Mesodermal cell (in vitro differentiated cells): ENCODE data around the gene STK25.
"Not testable (repeated sequence)": the region's sequence is repeated elsewhere in the genome, so short reads cannot be mapped to it uniquely, and the experiment has no call there.

Source experiments
- H3K27ac ChIP-seq: 2 replicates; pipeline ENCODE4 v1.7.0; 2013; ENCODE audit warnings: mild to moderate bottlenecking, low read depth, low read length, moderate library complexity; ENCODE audit not compliant: severe bottlenecking
- H3K36me3 ChIP-seq: 2 replicates; pipeline ENCODE4 v1.7.1; 2013; ENCODE audit warnings: mild to moderate bottlenecking, low read length, moderate library complexity; ENCODE audit not compliant: control insufficient read depth, insufficient read depth
- H3K4me1 ChIP-seq: one replicate; pipeline ENCODE4 v1.7.1; 2013; ENCODE audit warnings: mild to moderate bottlenecking, low read length; ENCODE audit not compliant: insufficient read depth, control insufficient read depth, poor library complexity, severe bottlenecking
- H3K4me3 ChIP-seq: 2 replicates; pipeline ENCODE4 v1.7.0; 2013; ENCODE audit warnings: low read length, control low read depth, mild to moderate bottlenecking; ENCODE audit not compliant: insufficient read depth, poor library complexity, severe bottlenecking; ENCODE audit errors: extremely low read depth
- H3K9me3 ChIP-seq: 2 replicates; pipeline ENCODE4 v1.7.1; 2013; ENCODE audit warnings: mild to moderate bottlenecking, low read length, moderate library complexity; ENCODE audit not compliant: control insufficient read depth
- WGBS, 2 experiments: methylation state at CpG; one replicate each; pipeline ENCODE4 v1.1.5; 2013; ENCODE audit warnings: missing lambda C conversion rate in 2 of 2; ENCODE audit not compliant: insufficient coverage in 2 of 2; 5-methylcytosine and 5-hydroxymethylcytosine counted together

Gene STK25

DNA sequence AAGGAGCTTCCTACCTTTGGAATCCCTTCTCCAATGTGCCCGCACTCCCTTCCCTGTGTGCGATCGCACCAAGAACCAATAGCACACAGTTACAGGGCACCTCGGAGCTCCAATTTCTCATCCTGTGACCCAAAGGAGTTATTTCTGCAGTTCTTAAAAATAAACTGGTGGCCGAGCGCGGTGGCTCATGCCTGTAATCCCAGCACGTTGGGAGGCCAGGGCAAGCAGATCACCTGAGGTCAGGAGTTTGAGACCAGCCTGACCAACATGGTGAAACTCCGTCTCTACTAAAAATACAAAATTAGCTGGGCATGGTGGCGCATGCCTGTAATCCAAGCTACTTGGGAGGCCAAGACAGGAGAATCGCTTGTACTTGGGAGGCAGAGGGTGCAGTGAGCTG is 2.1 kb downstream of the STK25 start:
- H3K27ac ChIP-seq, H3K4me3 ChIP-seq, H3K9me3 ChIP-seq: not testable (repeated sequence)
- Histone ChIP-seq H3K4me1 (peaks cover 19% of the 10 kb centered on the region), H3K36me3 (peaks cover 42% of the 10 kb centered on the region)
- WGBS, 2 experiments, result 95 to 97% methylated on average over 11 of the region's 11 CpGs

DNA sequence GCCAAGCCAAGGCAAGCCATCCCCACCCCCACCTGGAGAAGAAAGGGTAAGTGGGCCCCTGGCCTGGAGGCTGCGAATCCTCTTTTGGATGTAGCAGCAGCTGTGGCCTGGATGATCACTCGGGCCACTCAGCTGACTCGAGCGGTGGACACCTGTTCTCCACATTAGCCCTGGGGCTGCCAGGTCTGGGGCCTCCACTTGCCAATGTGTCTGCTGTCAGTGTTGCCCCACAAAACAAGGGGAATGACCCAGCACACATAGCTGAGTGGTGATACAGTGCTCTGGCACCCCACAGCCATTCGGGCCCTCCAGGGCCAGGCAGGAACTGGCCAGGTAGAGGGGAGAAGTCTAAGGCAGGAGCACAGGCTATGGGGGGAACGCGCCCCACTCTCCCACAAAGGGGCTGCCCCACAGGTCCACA is 2.6 kb downstream of the STK25 start:
- Histone ChIP-seq H3K27ac (no peak overlapping the region), H3K4me3 (no peak overlapping the region), H3K36me3 (peaks cover 47% of the 10 kb centered on the region), H3K4me1 (peaks cover 19% of the 10 kb centered on the region), H3K9me3 (no peaks in the 10 kb centered on the region)
- 87 to 94% methylated on average over 6 of the region's 7 CpGs for WGBS, 2 experiments

DNA sequence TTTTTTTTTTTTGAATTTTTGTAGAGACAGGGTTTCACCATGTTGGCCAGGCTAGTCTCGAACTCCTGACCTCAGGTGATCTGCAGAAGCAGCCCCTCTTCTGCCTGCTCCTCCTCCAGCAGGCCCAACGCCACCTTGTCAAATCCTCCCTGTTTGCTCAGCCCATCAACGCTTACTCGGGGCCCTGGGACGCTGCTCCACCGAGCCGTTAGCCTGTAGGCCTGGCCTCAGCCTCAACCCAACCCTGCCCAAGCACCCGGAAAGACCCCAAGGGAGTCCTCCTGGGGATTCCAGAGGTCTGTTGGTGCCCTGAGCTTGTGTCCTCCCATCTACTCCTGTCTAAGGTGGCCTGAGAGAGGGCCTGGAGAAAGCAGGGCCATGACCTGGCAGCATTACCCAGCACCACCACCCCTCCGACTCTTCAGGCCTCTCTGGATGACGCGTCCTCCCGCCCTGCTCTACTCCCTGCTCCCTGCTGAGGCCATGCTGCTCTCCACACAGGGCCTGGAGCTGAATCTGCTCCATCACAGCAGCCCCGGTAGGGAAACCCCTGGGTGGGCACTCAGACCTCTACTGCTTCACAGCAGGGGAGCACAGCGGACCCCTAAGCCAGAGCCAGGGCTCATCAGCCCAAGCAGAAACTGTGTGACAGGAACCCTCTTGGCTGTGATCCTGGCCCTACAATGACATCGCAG is 3.2 kb downstream of the STK25 start:
- H3K36me3 ChIP-seq, result peaks cover 53% of the 10 kb centered on the region
- no peak overlapping the region for H3K4me3 ChIP-seq
- H3K27ac ChIP-seq, result no peak overlapping the region
- H3K4me1 ChIP-seq, result peaks cover 19% of the 10 kb centered on the region
- no peaks in the 10 kb centered on the region for H3K9me3 ChIP-seq
- WGBS, 2 experiments, result 85 to 91% methylated on average over 13 of the region's 15 CpGs

DNA sequence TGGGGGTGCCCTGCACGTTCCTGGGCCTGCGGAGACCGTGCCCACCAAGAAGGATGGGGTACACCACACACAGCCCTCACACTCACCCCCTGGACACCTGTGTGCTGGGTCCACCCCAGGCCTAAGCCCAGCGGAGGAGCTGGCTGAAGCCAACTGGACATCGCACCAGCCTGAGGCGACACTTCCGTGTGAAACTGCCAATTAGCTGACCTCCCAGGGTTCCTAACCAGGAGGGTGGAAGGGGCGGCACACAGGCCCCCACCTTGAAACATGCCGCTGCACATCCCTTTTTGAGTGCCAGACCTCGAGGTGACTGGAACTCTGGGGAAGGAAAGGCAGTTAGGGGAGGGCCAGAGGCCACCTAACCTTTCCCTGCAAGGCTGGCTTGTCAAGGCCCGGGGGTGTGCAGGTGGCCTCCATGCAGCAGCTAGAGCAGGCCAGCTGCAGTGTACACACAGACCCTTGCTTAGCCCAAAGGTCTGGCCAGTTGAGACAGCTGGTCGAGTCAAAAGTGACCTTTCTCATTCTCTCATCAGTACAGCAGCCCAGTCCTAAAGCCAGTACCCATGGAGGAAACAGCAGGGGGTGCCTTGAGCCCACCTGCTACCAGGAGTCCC is 4.5 kb downstream of the STK25 start:
- H3K36me3 ChIP-seq, result peaks cover 65% of the 10 kb centered on the region

DNA sequence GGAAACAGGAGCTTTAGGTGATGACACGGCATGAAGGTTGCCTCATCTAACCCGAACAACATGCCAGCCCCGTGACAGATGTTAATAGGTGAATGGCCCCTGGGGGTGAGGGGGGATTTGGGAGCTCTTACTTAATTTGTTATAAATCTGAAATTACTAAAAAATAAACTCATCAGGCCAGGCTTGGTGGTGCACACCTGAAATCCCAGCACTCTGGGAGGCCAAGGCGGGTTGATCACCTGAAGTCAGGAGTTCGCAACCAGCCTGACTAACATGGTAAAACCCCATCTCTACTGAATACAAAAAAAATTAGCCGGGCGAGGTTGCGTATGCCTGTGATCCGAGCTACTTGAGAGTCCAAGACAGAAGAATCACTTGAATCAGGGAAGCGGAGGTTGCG is 6.1 kb downstream of the STK25 start:
- Histone ChIP-seq H3K4me3 (no peak overlapping the region), H3K27ac (no peak overlapping the region), H3K9me3 (no peaks in the 10 kb centered on the region), H3K4me1 (peaks cover 14% of the 10 kb centered on the region), H3K36me3 (peaks cover 81% of the 10 kb centered on the region)
- 88 to 93% methylated on average over 7 to 9 of the region's 11 CpGs for WGBS, 2 experiments

More for the DNA sequence above, 4.5 kb downstream of the STK25 start:
- WGBS, 2 experiments, result 97 to 98% methylated on average over 9 to 11 of the region's 12 CpGs
- Histone ChIP-seq H3K27ac (no peak overlapping the region), H3K4me1 (peaks cover 16% of the 10 kb centered on the region), H3K4me3 (no peak overlapping the region), H3K9me3 (no peaks in the 10 kb centered on the region)

DNA sequence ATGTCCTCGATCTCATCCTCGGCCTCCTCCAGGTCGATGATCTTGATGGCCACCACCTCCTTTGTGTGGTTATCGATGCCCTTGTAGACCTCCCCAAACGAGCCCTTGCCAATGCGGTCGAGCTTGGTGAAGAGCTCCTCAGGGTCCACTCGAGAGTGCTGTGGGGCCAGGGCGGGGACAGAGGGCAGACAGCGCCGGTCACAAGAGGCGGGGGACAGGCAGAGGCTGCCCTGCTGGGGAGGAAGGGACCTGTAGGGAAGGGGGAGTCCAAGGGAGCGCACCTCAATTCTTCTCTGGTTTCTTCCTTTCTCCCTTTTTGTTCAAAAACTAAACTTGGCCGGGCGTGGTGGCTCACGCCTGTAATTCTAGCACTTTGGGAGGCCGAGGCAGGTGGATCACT is 6.8 kb downstream of the STK25 start:
- H3K9me3 ChIP-seq, result no peaks in the 10 kb centered on the region
- H3K4me3 ChIP-seq, result no peak overlapping the region
- WGBS, 2 experiments, result 96 to 98% methylated on average over 12 to 16 of the region's 17 CpGs
- peaks cover 10% of the 10 kb centered on the region for H3K4me1 ChIP-seq
- H3K36me3 ChIP-seq, result peaks cover 88% of the 10 kb centered on the region
- H3K27ac ChIP-seq, result no peak overlapping the region

DNA sequence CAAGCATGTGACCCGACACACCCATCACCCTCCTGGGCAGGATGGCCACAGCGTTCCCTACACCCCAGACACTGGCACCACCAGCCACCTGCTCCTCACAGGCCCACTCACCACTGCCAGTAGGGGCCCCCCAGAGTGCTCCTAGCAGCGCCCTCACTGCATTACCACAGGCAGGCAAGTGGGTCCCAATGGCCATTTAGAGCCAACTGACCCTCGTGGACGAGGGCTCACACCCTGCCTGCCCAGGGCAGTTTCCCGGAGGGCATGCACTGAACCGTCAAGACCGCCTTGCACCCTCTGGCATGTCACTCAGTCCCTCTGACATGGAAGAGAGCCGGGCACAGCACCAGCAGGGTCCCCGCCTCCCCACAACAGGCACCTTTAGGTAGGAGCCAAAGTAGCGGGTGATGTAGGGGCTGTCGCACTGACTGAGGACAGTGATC is 7.3 kb downstream of the STK25 start:
- 98 to 99% methylated on average over 11 to 12 of the region's 12 CpGs for WGBS, 2 experiments
- H3K27ac ChIP-seq, result no peak overlapping the region

DNA sequence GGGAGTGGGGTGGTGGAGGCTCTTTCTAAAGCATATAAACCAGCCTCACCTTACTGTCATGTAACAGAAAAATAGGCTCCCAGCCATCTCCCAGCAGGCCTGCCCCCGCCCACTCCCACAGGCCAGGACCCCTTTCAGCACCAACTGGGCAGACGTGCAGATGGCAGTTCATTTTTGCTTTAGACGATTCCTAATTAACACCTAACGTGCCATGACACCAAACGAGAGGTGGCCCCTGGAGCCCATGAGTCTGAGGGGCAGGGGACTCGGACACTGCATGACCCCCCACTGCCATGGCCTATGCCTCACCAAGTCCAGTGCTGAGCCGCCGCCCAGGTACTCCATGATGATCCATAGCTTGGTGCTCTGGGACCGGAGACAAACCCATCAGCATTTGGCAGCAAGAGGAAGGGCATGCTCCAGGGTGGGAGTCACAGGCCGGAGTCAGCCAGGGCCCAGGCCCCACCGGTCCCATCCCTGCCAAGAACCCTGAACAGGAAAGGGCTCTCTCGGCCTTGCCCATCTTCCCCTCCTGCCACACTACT is 7.9 kb downstream of the STK25 start:
- Histone ChIP-seq H3K4me1 (peaks cover under 1% of the 10 kb centered on the region), H3K4me3 (no peak overlapping the region), H3K36me3 (peaks cover 88% of the 10 kb centered on the region), H3K27ac (no peak overlapping the region), H3K9me3 (no peaks in the 10 kb centered on the region)
- 95 to 97% methylated on average over 12 of the region's 12 CpGs for WGBS, 2 experiments

More for the DNA sequence above, 7.3 kb downstream of the STK25 start:
- H3K4me3 ChIP-seq, result no peak overlapping the region
- peaks cover 7% of the 10 kb centered on the region for H3K4me1 ChIP-seq
- H3K9me3 ChIP-seq, result no peaks in the 10 kb centered on the region
- peaks cover 88% of the 10 kb centered on the region for H3K36me3 ChIP-seq

DNA sequence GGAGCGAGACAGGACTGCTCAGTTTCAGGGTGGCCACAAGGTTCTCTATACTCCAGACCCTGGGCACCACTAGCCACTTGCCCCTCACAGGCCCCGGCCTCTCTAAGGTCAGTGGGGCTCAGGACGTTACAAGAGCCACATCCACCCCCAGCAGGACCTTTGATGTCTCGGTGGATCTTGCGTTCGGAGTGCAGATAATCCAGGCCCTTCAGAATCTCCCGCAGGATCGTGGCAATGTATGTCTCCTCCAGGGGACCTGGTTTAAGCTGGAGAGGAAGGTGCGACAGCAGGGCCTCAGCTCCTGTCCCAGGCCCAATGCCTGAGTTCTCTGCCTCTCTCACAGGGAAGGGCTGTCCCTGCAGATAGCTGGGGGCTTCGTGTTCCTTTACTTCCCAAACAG is 8.4 kb downstream of the STK25 start:
- WGBS, 2 experiments, result 95 to 98% methylated on average over 8 to 9 of the region's 10 CpGs
- H3K27ac ChIP-seq, result no peak overlapping the region
- peaks cover 88% of the 10 kb centered on the region for H3K36me3 ChIP-seq
- no peak overlapping the region for H3K4me3 ChIP-seq
- no peaks in the 10 kb centered on the region for H3K9me3 ChIP-seq
- no peaks in the 10 kb centered on the region for H3K4me1 ChIP-seq

DNA sequence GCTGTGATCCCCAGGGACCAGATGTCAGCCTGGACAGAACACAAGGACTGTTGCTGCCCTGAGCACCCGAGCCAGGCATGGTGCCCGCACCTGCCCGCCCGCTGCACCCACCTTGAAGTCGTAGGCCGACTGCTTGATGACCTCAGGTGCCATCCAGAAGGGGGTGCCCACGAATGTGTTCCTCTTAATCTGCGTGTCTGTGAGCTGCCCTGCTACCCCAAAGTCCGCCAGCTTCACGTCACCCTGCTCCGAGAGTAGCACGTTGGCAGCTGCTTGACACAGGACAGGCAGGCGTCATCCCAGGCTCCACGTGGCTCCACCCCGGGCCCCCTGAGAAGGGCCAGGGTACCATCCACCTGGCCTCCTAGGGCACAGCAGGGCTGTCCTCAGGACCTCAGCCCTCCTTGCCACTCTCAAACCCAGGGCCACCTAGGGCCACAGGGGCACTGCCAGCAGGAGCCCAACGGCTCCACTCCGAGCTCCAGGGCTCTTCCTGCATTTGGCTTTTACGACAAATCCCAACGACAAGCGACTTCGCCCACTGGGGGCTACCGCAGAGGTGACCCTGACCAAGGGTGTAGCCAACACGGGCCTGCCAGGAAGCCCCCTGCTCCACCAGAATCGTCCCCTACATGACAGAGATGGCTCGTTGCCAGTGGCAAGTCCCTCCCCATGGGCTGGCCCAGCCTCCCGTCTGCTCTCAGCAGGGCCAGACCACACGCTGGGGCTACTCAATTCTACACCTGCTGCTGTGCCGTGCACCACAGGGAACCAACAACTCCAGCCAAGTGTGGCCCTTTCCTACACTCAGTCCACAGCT is 9.0 kb downstream of the STK25 start:
- H3K9me3 ChIP-seq, result no peaks in the 10 kb centered on the region
- 94 to 95% methylated on average over 28 of the region's 28 CpGs for WGBS, 2 experiments
- no peak overlapping the region for H3K27ac ChIP-seq
- no peaks in the 10 kb centered on the region for H3K4me1 ChIP-seq
- peaks cover 92% of the 10 kb centered on the region for H3K36me3 ChIP-seq
- H3K4me3 ChIP-seq, result no peak overlapping the region
